Endodermal cell (in vitro differentiated cells): ENCODE results near the gene METTL22. TPM values are rescaled to one million over a fixed set of nuclear protein-coding genes. Genes with fewer than 3 reads are reported as not detected.

ENCODE experiments used
- DNase-seq: peaks from one replicate; pipeline ENCODE4 v3.0.0-alpha.2; 2017
- H3K27ac ChIP-seq: 2 replicates; pipeline ENCODE4 v1.5.1; 2013; ENCODE audit warnings: mild to moderate bottlenecking, low read depth, low read length, moderate library complexity
- H3K27me3 ChIP-seq: 2 replicates; pipeline ENCODE4 v1.6.1; 2013; ENCODE audit warnings: mild to moderate bottlenecking, low read length, moderate library complexity; ENCODE audit not compliant: insufficient read depth, control insufficient read depth, poor library complexity, severe bottlenecking
- H3K36me3 ChIP-seq: 2 replicates; pipeline ENCODE4 v1.7.0; 2013; ENCODE audit warnings: mild to moderate bottlenecking, low read length, moderate library complexity; ENCODE audit not compliant: control insufficient read depth, insufficient read depth
- H3K4me1 ChIP-seq: one replicate; pipeline ENCODE4 v1.7.0; 2013; ENCODE audit warnings: low read length; ENCODE audit not compliant: control insufficient read depth, insufficient read depth
- H3K4me3 ChIP-seq: 2 replicates; pipeline ENCODE4 v1.5.1; 2013; ENCODE audit warnings: mild to moderate bottlenecking, low read length, moderate library complexity
- H3K9ac ChIP-seq: 2 replicates; pipeline ENCODE4 v1.6.1; 2013; ENCODE audit warnings: mild to moderate bottlenecking, low read length, moderate library complexity; ENCODE audit not compliant: poor library complexity, severe bottlenecking; ENCODE audit errors: extremely low read depth
- H3K9me3 ChIP-seq: 2 replicates; pipeline ENCODE4 v1.6.1; 2013; ENCODE audit warnings: mild to moderate bottlenecking, low read length, moderate library complexity; ENCODE audit not compliant: control insufficient read depth
- H3K27ac Mint-ChIP-seq: 2 replicates; pipeline ENCODE4 v1.8.0; 2020; ENCODE audit warnings: mixed read lengths
- H3K27me3 Mint-ChIP-seq: 2 replicates; pipeline ENCODE4 v1.8.0; 2021; ENCODE audit warnings: mild to moderate bottlenecking, mixed read lengths; ENCODE audit not compliant: insufficient read depth
- H3K36me3 Mint-ChIP-seq: 2 replicates; pipeline ENCODE4 v1.8.0; 2020; ENCODE audit warnings: low read depth, mixed read lengths
- H3K4me1 Mint-ChIP-seq: 2 replicates; pipeline ENCODE4 v1.8.0; 2020; ENCODE audit warnings: mixed read lengths
- H3K4me3 Mint-ChIP-seq: 2 replicates; pipeline ENCODE4 v1.8.0; 2020; ENCODE audit warnings: mild to moderate bottlenecking, moderate library complexity, mixed read lengths
- H3K9me3 Mint-ChIP-seq: 2 replicates; pipeline ENCODE4 v1.8.0; 2020; ENCODE audit warnings: mild to moderate bottlenecking, mixed read lengths
- CTCF ChIP-seq: fragments of 200-600 bp; sonication (generic); conservative IDR thresholded peaks from 2 replicates; pipeline ENCODE4 v1.5.0; 2021; ENCODE audit warnings: antibody characterized with exemption, mild to moderate bottlenecking
- WGBS, 2 experiments: methylation state at CpG; one replicate each; pipeline versions ENCODE4 v1.1.5 to v1.1.7; 2013; ENCODE audit warnings: missing lambda C conversion rate in 2 of 2, mixed read lengths in 1 of 2; ENCODE audit not compliant: insufficient coverage in 1 of 2, insufficient read length in 1 of 2; 5-methylcytosine and 5-hydroxymethylcytosine counted together
- total RNA-seq, 2 donors: library from RNA; stranded (reverse); fragmentation: NEBNext Ultra II Directional in 1 of 2; extraction: Animal tissue kit (Norgen Biotek cat#: 25700) in 1 of 2; gene quantifications; 2 replicates in 1 of 2; 3 replicates in 1 of 2; pipeline ENCODE4 v1.2.1, GENCODE V29; 2021

The METTL22 gene
- total RNA-seq, 2 donors from 2014 or later: 55.1 to 70.5 TPM

- TF ChIP-seq CTCF: no peak
- no peak overlapping the region for H3K9ac ChIP-seq
- WGBS, 2 experiments: 97 to 99% methylated on average over 7 to 9 of the region's 9 CpGs
- no peak for DNase-seq
- Mint-ChIP-seq H3K9me3 (peaks cover 19% of the 10 kb centered on the region), H3K27me3 (no peaks in the 10 kb centered on the region), H3K27ac (peak overlapping the region; percentile 27), H3K4me1 (peaks cover 11% of the 10 kb centered on the region), H3K4me3 (no peak overlapping the region), H3K36me3 (peaks cover 15% of the 10 kb centered on the region)
- peaks cover 14% of the 10 kb centered on the region for H3K9me3 ChIP-seq
- H3K36me3 ChIP-seq: no peaks in the 10 kb centered on the region
- H3K4me3 ChIP-seq: no peak overlapping the region
- H3K27ac ChIP-seq: no peak overlapping the region
- H3K27me3 ChIP-seq: no peaks in the 10 kb centered on the region
- peaks cover 9% of the 10 kb centered on the region for H3K4me1 ChIP-seq
These were observed 65.4 kb downstream of the METTL22 start for GRCh38 chr16:8686879-8687278.

GRCh38 chr16:8689686-8690085 lies 68.2 kb downstream of the METTL22 start:
- Histone ChIP-seq H3K27me3 (no peaks in the 10 kb centered on the region), H3K36me3 (no peaks in the 10 kb centered on the region), H3K9me3 (peaks cover 14% of the 10 kb centered on the region), H3K4me3 (no peak overlapping the region), H3K9ac (no peak overlapping the region), H3K4me1 (peaks cover 9% of the 10 kb centered on the region), H3K27ac (no peak overlapping the region)
- WGBS, 2 experiments: 64% methylated on average over 1 of the region's 1 CpG; no CpG with 5 or more reads in 1 of the 2 experiments
- H3K4me3 Mint-ChIP-seq: no peak overlapping the region
- DNase-seq: no peak
- peaks cover 15% of the 10 kb centered on the region for H3K36me3 Mint-ChIP-seq
- H3K9me3 Mint-ChIP-seq: peaks cover 19% of the 10 kb centered on the region
- no peak overlapping the region for H3K27ac Mint-ChIP-seq
- H3K4me1 Mint-ChIP-seq: peaks cover 11% of the 10 kb centered on the region
- no peaks in the 10 kb centered on the region for H3K27me3 Mint-ChIP-seq
- no peak for TF ChIP-seq CTCF

GRCh38 chr16:8691728-8692127 lies 70.2 kb downstream of the METTL22 start:
- Histone ChIP-seq H3K27me3 (no peaks in the 10 kb centered on the region), H3K36me3 (no peaks in the 10 kb centered on the region), H3K27ac (no peak overlapping the region), H3K9me3 (peaks cover 14% of the 10 kb centered on the region), H3K4me1 (no peaks in the 10 kb centered on the region), H3K4me3 (no peak overlapping the region), H3K9ac (no peak overlapping the region)
- Mint-ChIP-seq H3K4me3 (no peak overlapping the region), H3K36me3 (peaks cover 14% of the 10 kb centered on the region), H3K4me1 (no peaks in the 10 kb centered on the region), H3K27ac (no peak overlapping the region), H3K27me3 (no peaks in the 10 kb centered on the region), H3K9me3 (peaks cover 19% of the 10 kb centered on the region)
- WGBS, 2 experiments: 77 to 83% methylated on average over 7 to 8 of the region's 8 CpGs
- DNase-seq: no peak
- TF ChIP-seq CTCF: no peak
